Gastrocnemius medialis (tissue), 4 donors: ENCODE results near the gene IL13. TPM values are rescaled to one million over a fixed set of nuclear protein-coding genes. Genes with fewer than 3 reads are reported as not detected.

Source experiments
- ATAC-seq, 2 donors: fragments of 150-250 bp; one replicate each; pipeline ENCODE4 v1.9.1; 2016
- DNase-seq, 2 donors: peaks; one replicate each; pipeline ENCODE4 v3.0.0-alpha.2; 2019
- H3K27ac ChIP-seq, 4 donors: fragments of 200-600 bp; sonication (generic); 1 replicate in 1 of 4; 2 replicates in 3 of 4; pipeline ENCODE4 v1.5.1; 2016 to 2018; ENCODE audit warnings: mild to moderate bottlenecking in 2 of 4, moderate library complexity in 1 of 4
- H3K27me3 ChIP-seq, 3 donors: fragments of 200-600 bp; sonication (generic) in 2 of 3; 1 replicate in 1 of 3; 2 replicates in 2 of 3; pipeline versions ENCODE4 v1.5.1 to v1.6.0; 2016 to 2019; ENCODE audit warnings: mild to moderate bottlenecking in 1 of 3, moderate library complexity in 1 of 3
- H3K36me3 ChIP-seq, 2 donors: fragments of 200-600 bp; sonication (generic) in 1 of 2; one replicate each; pipeline ENCODE4 v1.5.1; 2017 to 2018
- H3K4me1 ChIP-seq, 2 donors: fragments of 200-600 bp; sonication (generic) in 1 of 2; one replicate each; pipeline ENCODE4 v1.5.1; 2016 to 2017; ENCODE audit warnings: mild to moderate bottlenecking in 2 of 2
- H3K4me3 ChIP-seq, 4 donors: fragments of 200-600 bp; sonication (generic) in 3 of 4; 1 replicate in 1 of 4; 2 replicates in 3 of 4; pipeline ENCODE4 v1.5.1; 2016 to 2019; ENCODE audit warnings: mild to moderate bottlenecking in 2 of 4
- H3K9me3 ChIP-seq, 3 donors: fragments of 200-600 bp; sonication (generic) in 2 of 3; 1 replicate in 1 of 3; 2 replicates in 2 of 3; pipeline ENCODE4 v1.5.1; 2016 to 2019
- POLR2A ChIP-seq, 2 donors: fragments of 450-650 bp; IDR thresholded peaks; one replicate each; pipeline ENCODE4 v1.6.1; 2017; ENCODE audit warnings: antibody characterized with exemption in 2 of 2, mild to moderate bottlenecking in 2 of 2, moderate library complexity in 2 of 2
- in situ Hi-C, 4 donors: fragments of 200-750 bp; cut with MboI; loops; one replicate each; pipeline versions ENCODE4 v1.15.0 to v1.8.0; 2017; ENCODE audit warnings: low sequenced_read_pairs in 4 of 4
- intact Hi-C: fragments of 100-400 bp; cut with DNase I; formaldehyde crosslinking; loops from one replicate; pipeline ENCODE4 v1.15.1; 2023; ENCODE audit warnings: low total_unique reads
- total RNA-seq, 4 donors: library from RNA; depleted of rRNA; stranded (reverse); fragments of >200 nt; gene quantifications; one replicate each; pipeline versions ENCODE4 v1.1.0 to v1.2.3, GENCODE V29; 2016
- TF ChIP-seq, protein P1 (sequence below), 5 experiments: fragments of 450-650 bp in 3 of 5; fragments of 200-600 bp in 2 of 5; sonication (generic) in 2 of 5; IDR thresholded peaks in 4 of 5; conservative IDR thresholded peaks in 1 of 5; 1 replicate in 4 of 5; 2 replicates in 1 of 5; pipeline ENCODE4 v1.5.1; 2016 to 2019; ENCODE audit warnings: antibody characterized with exemption in 5 of 5, mild to moderate bottlenecking in 3 of 5, moderate library complexity in 3 of 5

Gene IL13
- total RNA-seq, 4 donors from 2014 or later, result not detected

DNA sequence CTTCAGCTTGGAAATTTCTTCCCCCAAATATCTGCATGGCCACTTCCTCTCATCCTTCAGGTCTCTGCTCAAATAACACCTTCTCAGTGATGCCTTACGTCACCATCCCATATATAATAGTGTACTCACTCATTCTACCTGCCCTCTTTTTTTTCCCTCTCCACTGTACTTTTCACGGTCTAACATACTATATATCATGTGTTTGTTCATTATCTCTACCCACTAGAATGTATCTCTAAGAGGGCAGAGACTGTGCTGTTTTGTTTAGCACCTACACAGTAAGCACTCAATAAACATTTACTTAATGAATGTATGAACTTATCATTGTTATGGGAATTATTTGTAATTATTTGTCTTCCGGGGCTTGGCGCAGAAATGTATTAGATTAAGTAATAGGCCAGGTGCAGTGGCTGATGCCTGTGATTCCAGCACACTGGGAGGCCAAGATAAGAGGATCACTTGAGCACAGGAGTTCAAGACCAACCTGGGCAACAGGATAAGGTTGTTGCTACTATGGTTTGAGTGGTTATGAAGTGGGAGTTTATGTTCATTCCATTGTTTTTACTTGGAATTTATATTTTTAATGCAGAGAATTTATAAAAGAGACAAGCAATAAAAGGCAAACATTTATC, 6.0 kb upstream of the IL13 start:
- in situ Hi-C loops, result no loop called here
- no peak for DNase-seq
- ATAC-seq, result no peak

GRCh38 chr5:132653716-132654115, 4.3 kb upstream of the IL13 start:
- intact Hi-C loops (no loop called here), in situ Hi-C loops (no loop called here)
- Histone ChIP-seq H3K27me3 (peaks cover 21 to 35% (median 27%) of the 10 kb centered on the region in 3 donors), H3K27ac (no peak overlapping the region), H3K4me1 (peaks cover 0 to 10% of the 10 kb centered on the region in 2 donors), H3K9me3 (no peaks in the 10 kb centered on the region), H3K4me3 (no peak overlapping the region), H3K36me3 (no peaks in the 10 kb centered on the region)
- no peak for DNase-seq
- TF ChIP-seq, protein P1, sequence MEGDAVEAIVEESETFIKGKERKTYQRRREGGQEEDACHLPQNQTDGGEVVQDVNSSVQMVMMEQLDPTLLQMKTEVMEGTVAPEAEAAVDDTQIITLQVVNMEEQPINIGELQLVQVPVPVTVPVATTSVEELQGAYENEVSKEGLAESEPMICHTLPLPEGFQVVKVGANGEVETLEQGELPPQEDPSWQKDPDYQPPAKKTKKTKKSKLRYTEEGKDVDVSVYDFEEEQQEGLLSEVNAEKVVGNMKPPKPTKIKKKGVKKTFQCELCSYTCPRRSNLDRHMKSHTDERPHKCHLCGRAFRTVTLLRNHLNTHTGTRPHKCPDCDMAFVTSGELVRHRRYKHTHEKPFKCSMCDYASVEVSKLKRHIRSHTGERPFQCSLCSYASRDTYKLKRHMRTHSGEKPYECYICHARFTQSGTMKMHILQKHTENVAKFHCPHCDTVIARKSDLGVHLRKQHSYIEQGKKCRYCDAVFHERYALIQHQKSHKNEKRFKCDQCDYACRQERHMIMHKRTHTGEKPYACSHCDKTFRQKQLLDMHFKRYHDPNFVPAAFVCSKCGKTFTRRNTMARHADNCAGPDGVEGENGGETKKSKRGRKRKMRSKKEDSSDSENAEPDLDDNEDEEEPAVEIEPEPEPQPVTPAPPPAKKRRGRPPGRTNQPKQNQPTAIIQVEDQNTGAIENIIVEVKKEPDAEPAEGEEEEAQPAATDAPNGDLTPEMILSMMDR (IDR thresholded peaks at IDR 0.05 in 4 of 5, conservative IDR thresholded peaks at IDR 0.05 in 1 of 5), result no peak
- TF ChIP-seq POLR2A (IDR thresholded peaks at IDR 0.05), result no peak
- ATAC-seq, result no peak

More for the DNA sequence above, 6.0 kb upstream of the IL13 start:
- Histone ChIP-seq H3K27me3 (peaks cover 13 to 29% (median 21%) of the 10 kb centered on the region in 3 donors), H3K4me3 (no peak overlapping the region), H3K36me3 (no peaks in the 10 kb centered on the region), H3K27ac (no peak overlapping the region), H3K4me1 (peaks cover 0 to 10% of the 10 kb centered on the region in 2 donors), H3K9me3 (no peaks in the 10 kb centered on the region)
- TF ChIP-seq, protein P1 (IDR thresholded peaks at IDR 0.05 in 4 of 5, conservative IDR thresholded peaks at IDR 0.05 in 1 of 5), result no peak
- TF ChIP-seq POLR2A (IDR thresholded peaks at IDR 0.05), result no peak
- intact Hi-C loops, result no loop called here

GRCh38 chr5:132655821-132656773, 1.9 kb upstream of the IL13 start:
- no peak overlapping the region for H3K27ac ChIP-seq
- no peaks in the 10 kb centered on the region for H3K9me3 ChIP-seq
- peaks cover 0 to 10% of the 10 kb centered on the region in 2 donors for H3K4me1 ChIP-seq
- in situ Hi-C loops (no loop called here), intact Hi-C loops (loop anchor here (5.0 kb wide), 1 partner anchor 166 kb away; no protein-coding TSS in a partner anchor)
- H3K4me3 ChIP-seq, result peak overlapping the region; percentile 32 to 47 (median 38)
- H3K36me3 ChIP-seq, result no peaks in the 10 kb centered on the region
- DNase-seq (no peak), ATAC-seq (no peak)
- peaks cover 21 to 35% (median 27%) of the 10 kb centered on the region in 3 donors for H3K27me3 ChIP-seq
- no peak for TF ChIP-seq POLR2A (IDR thresholded peaks at IDR 0.05)
- TF ChIP-seq, protein P1 (IDR thresholded peaks at IDR 0.05 in 4 of 5, conservative IDR thresholded peaks at IDR 0.05 in 1 of 5), result no peak

DNA sequence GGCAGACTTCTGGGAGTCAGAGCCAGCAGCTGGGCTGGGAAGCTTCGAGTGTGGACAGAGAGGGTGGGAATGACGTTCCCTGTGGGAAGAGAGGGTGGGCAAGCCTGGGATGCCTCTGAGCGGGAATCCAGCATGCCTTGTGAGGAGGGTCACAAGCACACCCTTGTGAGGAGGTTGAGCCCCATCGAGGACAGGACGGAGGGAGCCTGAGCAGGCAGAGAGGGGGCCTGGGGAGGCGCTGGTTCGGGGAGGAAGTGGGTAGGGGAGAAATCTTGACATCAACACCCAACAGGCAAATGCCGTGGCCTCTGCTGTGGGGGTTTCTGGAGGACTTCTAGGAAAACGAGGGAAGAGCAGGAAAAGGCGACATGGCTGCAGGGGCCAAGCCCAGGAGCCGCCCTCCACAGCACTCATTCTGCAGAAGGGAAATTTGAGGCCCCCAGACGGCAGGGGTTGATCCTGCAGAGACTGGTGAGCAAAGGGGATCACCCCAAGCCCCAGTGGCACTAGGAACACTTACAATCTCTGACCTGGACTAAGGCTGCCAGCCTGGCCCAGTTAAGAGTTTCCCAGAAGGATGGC, 1.1 kb upstream of the IL13 start:
- Histone ChIP-seq H3K4me3 (peak overlapping the region in 3 of 4 donors; percentile 32 to 47 (median 36)), H3K9me3 (no peaks in the 10 kb centered on the region), H3K4me1 (peaks cover 0 to 10% of the 10 kb centered on the region in 2 donors), H3K27me3 (peaks cover 21 to 35% (median 27%) of the 10 kb centered on the region in 3 donors), H3K36me3 (no peaks in the 10 kb centered on the region), H3K27ac (no peak overlapping the region)
- no peak for TF ChIP-seq POLR2A (IDR thresholded peaks at IDR 0.05)
- TF ChIP-seq, protein P1 (IDR thresholded peaks at IDR 0.05 in 4 of 5, conservative IDR thresholded peaks at IDR 0.05 in 1 of 5), result no peak
- intact Hi-C loops, result loop anchor here (5.0 kb wide), 1 partner anchor 165 kb away; no protein-coding TSS in a partner anchor
- in situ Hi-C loops, result no loop called here
- DNase-seq (no peak), ATAC-seq (no peak)
